ENCODE results near the gene MCF2L2. TPM values are rescaled to one million over a fixed set of nuclear protein-coding genes. Genes with fewer than 3 reads are reported as not detected.
"Not testable (repeated sequence)": the region's sequence is repeated elsewhere in the genome, so short reads cannot be mapped to it uniquely, and the experiment has no call there.

MCF2L2 gene
- total and polyA plus RNA-seq, 2 experiments from 2014 or later, result not detected

- Histone ChIP-seq H3K79me2 (ENCODE audit: insufficient read depth) (no peaks in the 10 kb centered on the region), H3F3A (ENCODE audit: insufficient read depth) (no peaks in the 10 kb centered on the region), H3K27me3 (replicated peaks; ENCODE audit: insufficient read depth) (0 out of 2 replicates have a peak, but pooled peaks cover 5% of the 10 kb centered on the region), H4K20me1 (ENCODE audit: insufficient read depth) (no peaks in the 10 kb centered on the region), H3K27ac (no peak overlapping the region), H3K4me2 (ENCODE audit: unreplicated experiment) (no peak overlapping the region), H3K9me2 (ENCODE audit: insufficient read depth) (no peaks in the 10 kb centered on the region), H3K4me3 (no peak overlapping the region), H3K9me3 (ENCODE audit: low read depth) (no peaks in the 10 kb centered on the region), H2AFZ (no peak overlapping the region), H3K9ac (no peak overlapping the region), H3K4me1 (ENCODE audit: insufficient read depth) (peaks cover 12% of the 10 kb centered on the region; the same call in 1 of the 2 replicates), H3K36me3 (ENCODE audit: low read depth) (no peaks in the 10 kb centered on the region)
- in situ Hi-C loops (cut with MboI), result no loop called here
- no peak for TF ChIP-seq EZH2 (IDR thresholded peaks at IDR 0.05; ENCODE audit: insufficient read depth, poor library complexity, severe bottlenecking)
- no peak for TF ChIP-seq EZH2phosphoT487 (IDR thresholded peaks at IDR 0.05; ENCODE audit: insufficient read depth, low read depth)
- DNase-seq, result no peak
- 58 to 65% methylated on average over 10 of the region's 10 CpGs for WGBS, 2 experiments (ENCODE audit: low coverage in 1 of 2, low lambda C conversion rate in 2 of 2, missing lambda C conversion rate in 2 of 2)
These were observed 15.3 kb upstream of the MCF2L2 start for GRCh38 chr3:183443395-183444385.

DNA sequence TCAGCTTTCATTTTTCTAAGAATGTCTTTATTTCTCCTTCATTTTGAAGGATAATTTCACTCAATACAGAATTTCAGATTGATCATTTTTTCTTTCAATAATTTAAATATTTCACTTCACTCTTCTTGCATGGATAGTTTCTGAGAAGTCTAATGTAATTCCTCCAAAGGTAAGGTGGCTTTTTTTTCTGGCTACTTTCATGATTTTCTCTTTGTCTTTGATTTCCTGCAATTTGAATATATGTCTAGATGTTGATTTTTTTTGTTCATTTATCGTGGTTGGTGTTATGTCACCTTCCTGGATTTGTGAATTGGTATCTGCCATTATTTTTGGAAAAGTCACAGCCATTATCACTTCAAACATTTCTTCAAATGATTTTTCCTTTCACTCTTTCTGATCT, 14.6 kb upstream of the MCF2L2 start:
- Histone ChIP-seq H2AFZ (no peak overlapping the region), H3K27me3 (replicated peaks; ENCODE audit: insufficient read depth) (0 out of 2 replicates have a peak, but pooled peaks cover 5% of the 10 kb centered on the region), H3K4me2 (ENCODE audit: unreplicated experiment) (no peak overlapping the region), H3K4me1 (ENCODE audit: insufficient read depth) (peaks cover 6% of the 10 kb centered on the region; the same call in 1 of the 2 replicates), H3F3A (ENCODE audit: insufficient read depth) (no peaks in the 10 kb centered on the region), H3K79me2 (ENCODE audit: insufficient read depth) (no peaks in the 10 kb centered on the region), H3K9me3 (ENCODE audit: low read depth) (no peaks in the 10 kb centered on the region), H3K9ac (no peak overlapping the region), H4K20me1 (ENCODE audit: insufficient read depth) (no peaks in the 10 kb centered on the region), H3K36me3 (ENCODE audit: low read depth) (no peaks in the 10 kb centered on the region), H3K9me2 (ENCODE audit: insufficient read depth) (no peaks in the 10 kb centered on the region), H3K4me3 (no peak overlapping the region), H3K27ac (no peak overlapping the region)
- in situ Hi-C loops (cut with MboI), result no loop called here
- no peak for DNase-seq
- TF ChIP-seq EZH2 (IDR thresholded peaks at IDR 0.05; ENCODE audit: insufficient read depth, poor library complexity, severe bottlenecking) (no peak), EZH2phosphoT487 (IDR thresholded peaks at IDR 0.05; ENCODE audit: insufficient read depth, low read depth) (no peak)
- 40 to 74% methylated on average over 1 of the region's 1 CpG for WGBS, 2 experiments (ENCODE audit: low coverage in 1 of 2, low lambda C conversion rate in 2 of 2, missing lambda C conversion rate in 2 of 2)

DNA sequence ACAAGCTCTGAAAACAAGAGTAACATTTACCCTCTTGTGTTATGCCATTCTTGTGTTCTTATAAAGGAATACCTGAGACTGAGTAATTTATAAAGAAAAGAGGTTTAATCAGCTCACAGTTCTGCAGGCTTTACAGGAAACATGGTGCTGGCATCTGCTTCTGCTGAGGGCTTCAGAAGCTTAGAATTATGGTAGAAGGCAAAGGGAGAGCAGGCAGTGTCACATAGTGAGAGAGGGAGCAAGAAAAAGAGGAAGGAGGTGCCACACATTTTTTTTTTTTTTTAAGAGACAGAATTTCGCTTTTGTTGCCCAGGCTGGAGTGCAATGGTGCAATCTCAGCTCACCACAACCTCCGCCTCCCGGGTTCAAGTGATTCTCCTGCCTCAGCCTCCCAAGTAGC, 12.1 kb upstream of the MCF2L2 start:
- H3K9me2 ChIP-seq (ENCODE audit: insufficient read depth); H3K4me1 ChIP-seq (ENCODE audit: insufficient read depth); H4K20me1 ChIP-seq (ENCODE audit: insufficient read depth); in situ Hi-C loops (cut with MboI); H3K27ac ChIP-seq; H3F3A ChIP-seq (ENCODE audit: insufficient read depth); H3K9ac ChIP-seq; H3K4me3 ChIP-seq; H3K9me3 ChIP-seq (ENCODE audit: low read depth); H3K79me2 ChIP-seq (ENCODE audit: insufficient read depth); H3K27me3 ChIP-seq (replicated peaks; ENCODE audit: insufficient read depth); DNase-seq; H2AFZ ChIP-seq; H3K4me2 ChIP-seq (ENCODE audit: unreplicated experiment); H3K36me3 ChIP-seq (ENCODE audit: low read depth): not testable (repeated sequence)
- WGBS, 2 experiments (ENCODE audit: low coverage in 1 of 2, low lambda C conversion rate in 2 of 2, missing lambda C conversion rate in 2 of 2), result 73% methylated on average over 3 of the region's 3 CpGs

GRCh38 chr3:183439515-183439914, 11.1 kb upstream of the MCF2L2 start:
- peaks cover 5% of the 10 kb centered on the region; the same call in 1 of the 2 replicates for H3K27me3 ChIP-seq (replicated peaks; ENCODE audit: insufficient read depth)
- no peaks in the 10 kb centered on the region for H3K36me3 ChIP-seq (ENCODE audit: low read depth)
- H3K9ac ChIP-seq, result no peak overlapping the region
- H3K4me2 ChIP-seq (ENCODE audit: unreplicated experiment), result no peak overlapping the region
- no peak overlapping the region for H2AFZ ChIP-seq
- in situ Hi-C loops (cut with MboI), result no loop called here
- H3K79me2 ChIP-seq (ENCODE audit: insufficient read depth), result no peaks in the 10 kb centered on the region
- TF ChIP-seq EZH2 (IDR thresholded peaks at IDR 0.05; ENCODE audit: insufficient read depth, poor library complexity, severe bottlenecking), result no peak
- no peak for TF ChIP-seq EZH2phosphoT487 (IDR thresholded peaks at IDR 0.05; ENCODE audit: insufficient read depth, low read depth)
- H3K27ac ChIP-seq, result no peak overlapping the region
- H3K9me3 ChIP-seq (ENCODE audit: low read depth), result no peaks in the 10 kb centered on the region
- no peaks in the 10 kb centered on the region for H4K20me1 ChIP-seq (ENCODE audit: insufficient read depth)
- H3K4me3 ChIP-seq, result no peak overlapping the region
- H3K4me1 ChIP-seq (ENCODE audit: insufficient read depth), result no peaks in the 10 kb centered on the region
- H3F3A ChIP-seq (ENCODE audit: insufficient read depth), result no peaks in the 10 kb centered on the region
- whole genome bisulfite sequencing, 2 experiments (ENCODE audit: low coverage in 1 of 2, low lambda C conversion rate in 2 of 2, missing lambda C conversion rate in 2 of 2), result 51 to 65% methylated on average over 3 of the region's 3 CpGs
- DNase-seq, result peak; percentile 26
- no peaks in the 10 kb centered on the region for H3K9me2 ChIP-seq (ENCODE audit: insufficient read depth)
